Measurements from ENCODE around the gene SPAM1.

SPAM1 gene

DNA sequence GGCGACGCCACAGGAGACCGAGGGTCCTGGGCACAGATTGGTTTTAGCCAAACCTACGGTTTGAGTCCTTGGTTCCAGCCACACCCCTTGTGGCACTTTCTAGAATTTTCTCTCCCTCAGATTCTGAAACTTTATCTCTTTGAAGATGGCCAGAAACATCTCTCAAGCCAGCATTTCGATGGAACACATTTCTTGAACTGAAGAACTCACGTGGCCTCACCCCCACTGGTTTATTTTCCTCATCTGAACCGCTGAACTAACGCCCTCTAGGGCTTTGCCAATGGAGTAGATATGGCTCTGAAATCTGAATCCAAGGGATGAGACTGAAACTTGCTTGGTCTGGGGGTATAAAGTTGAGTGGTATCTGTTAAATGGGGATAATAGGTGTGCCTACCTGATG lies 6.7 kb upstream of the SPAM1 start:
- Histone ChIP-seq H3K4me3 (ENCODE audit: low read depth in 1 of 2, low read length in 1 of 2) (no peak overlapping the region), H3K27me3 (no peaks in the 10 kb centered on the region), H3K27ac (no peak overlapping the region), H3K36me3 (no peaks in the 10 kb centered on the region), H3K4me1 (ENCODE audit: control insufficient read depth in 1 of 2, insufficient read depth in 1 of 2, low read depth in 1 of 2, low read length in 1 of 2) (no peaks in the 10 kb centered on the region), H3K9me3 (no peaks in the 10 kb centered on the region)
- TF ChIP-seq, protein P1, sequence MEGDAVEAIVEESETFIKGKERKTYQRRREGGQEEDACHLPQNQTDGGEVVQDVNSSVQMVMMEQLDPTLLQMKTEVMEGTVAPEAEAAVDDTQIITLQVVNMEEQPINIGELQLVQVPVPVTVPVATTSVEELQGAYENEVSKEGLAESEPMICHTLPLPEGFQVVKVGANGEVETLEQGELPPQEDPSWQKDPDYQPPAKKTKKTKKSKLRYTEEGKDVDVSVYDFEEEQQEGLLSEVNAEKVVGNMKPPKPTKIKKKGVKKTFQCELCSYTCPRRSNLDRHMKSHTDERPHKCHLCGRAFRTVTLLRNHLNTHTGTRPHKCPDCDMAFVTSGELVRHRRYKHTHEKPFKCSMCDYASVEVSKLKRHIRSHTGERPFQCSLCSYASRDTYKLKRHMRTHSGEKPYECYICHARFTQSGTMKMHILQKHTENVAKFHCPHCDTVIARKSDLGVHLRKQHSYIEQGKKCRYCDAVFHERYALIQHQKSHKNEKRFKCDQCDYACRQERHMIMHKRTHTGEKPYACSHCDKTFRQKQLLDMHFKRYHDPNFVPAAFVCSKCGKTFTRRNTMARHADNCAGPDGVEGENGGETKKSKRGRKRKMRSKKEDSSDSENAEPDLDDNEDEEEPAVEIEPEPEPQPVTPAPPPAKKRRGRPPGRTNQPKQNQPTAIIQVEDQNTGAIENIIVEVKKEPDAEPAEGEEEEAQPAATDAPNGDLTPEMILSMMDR (IDR thresholded peaks at IDR 0.05), result no peak

DNA sequence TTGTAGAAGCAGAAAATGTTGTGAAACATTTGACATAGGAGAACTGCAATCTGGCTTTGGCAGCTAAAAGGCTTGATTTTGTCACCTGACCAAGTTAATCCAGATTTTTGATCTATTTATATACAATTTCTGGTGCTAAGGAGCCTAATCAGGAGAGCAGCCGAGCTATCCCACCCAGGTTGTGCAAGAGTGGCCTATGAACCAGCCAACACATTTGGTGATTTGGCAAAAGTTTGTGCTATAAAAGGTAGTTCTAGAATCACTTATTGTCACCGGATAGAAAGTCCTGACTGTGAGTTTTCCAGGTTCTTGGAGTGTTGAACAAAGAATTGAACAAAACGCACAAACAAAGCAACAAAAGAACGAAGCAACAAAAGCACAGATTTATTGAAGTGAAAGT lies 1.4 kb upstream of the SPAM1 start:
- no peaks in the 10 kb centered on the region for H3K4me1 ChIP-seq (ENCODE audit: control insufficient read depth in 1 of 2, insufficient read depth in 1 of 2, low read depth in 1 of 2, low read length in 1 of 2)
- H3K4me3 ChIP-seq (ENCODE audit: low read depth in 1 of 2, low read length in 1 of 2), result no peak overlapping the region
- H3K9me3 ChIP-seq, result no peaks in the 10 kb centered on the region
- no peaks in the 10 kb centered on the region for H3K27me3 ChIP-seq
- TF ChIP-seq, protein P1 (IDR thresholded peaks at IDR 0.05), result no peak
- H3K36me3 ChIP-seq, result no peaks in the 10 kb centered on the region
- H3K27ac ChIP-seq, result no peak overlapping the region

DNA sequence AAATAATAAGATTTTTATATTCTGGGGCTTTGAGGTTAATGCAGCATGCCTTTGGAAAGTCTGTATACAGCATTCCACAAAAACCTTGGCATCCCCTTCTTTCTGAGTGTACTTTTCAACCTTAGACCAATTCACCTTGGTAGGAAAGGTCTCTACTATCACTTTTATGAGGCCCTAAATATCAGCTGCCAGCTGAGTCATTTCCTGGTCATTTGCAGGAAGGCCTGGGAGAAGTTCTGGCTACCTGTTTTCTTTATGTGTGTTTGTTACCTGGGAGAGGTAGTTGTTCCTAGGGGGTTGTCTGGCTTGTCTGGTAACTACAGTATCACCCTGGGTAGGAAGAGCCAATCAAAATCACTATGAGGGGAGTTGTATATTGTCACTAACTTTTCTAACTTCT lies 4.1 kb downstream of the SPAM1 start:
- Histone ChIP-seq H3K9me3 (no peaks in the 10 kb centered on the region), H3K36me3 (no peaks in the 10 kb centered on the region), H3K27ac (no peak overlapping the region), H3K4me1 (ENCODE audit: control insufficient read depth in 1 of 2, insufficient read depth in 1 of 2, low read depth in 1 of 2, low read length in 1 of 2) (no peaks in the 10 kb centered on the region), H3K27me3 (no peaks in the 10 kb centered on the region), H3K4me3 (ENCODE audit: low read depth in 1 of 2, low read length in 1 of 2) (no peak overlapping the region)
- TF ChIP-seq, protein P1 (IDR thresholded peaks at IDR 0.05), result no peak

DNA sequence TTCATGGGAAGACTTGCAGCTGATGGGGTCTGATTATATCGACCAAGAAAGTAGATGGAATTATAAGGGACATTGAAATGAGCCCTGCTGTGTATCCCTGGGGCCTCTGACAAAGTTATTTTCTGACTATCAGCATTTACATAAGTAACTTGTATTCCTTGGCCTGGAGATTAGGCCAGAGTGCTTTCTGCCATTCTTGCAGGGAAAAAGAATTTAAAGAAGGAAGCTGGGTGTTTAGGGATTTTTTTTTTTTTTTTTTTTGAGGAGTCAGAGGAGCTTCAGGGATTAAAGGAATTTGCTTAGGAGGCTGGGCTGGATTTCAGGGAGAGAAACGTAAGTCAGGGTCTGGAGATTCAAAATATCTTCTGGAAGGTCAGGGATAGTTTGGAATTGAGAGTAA lies 4.6 kb downstream of the SPAM1 start:
- H3K4me3 ChIP-seq (ENCODE audit: low read depth in 1 of 2, low read length in 1 of 2), result no peak overlapping the region
- H3K27me3 ChIP-seq, result no peaks in the 10 kb centered on the region
- H3K27ac ChIP-seq, result no peak overlapping the region
- H3K36me3 ChIP-seq, result no peaks in the 10 kb centered on the region
- TF ChIP-seq, protein P1 (IDR thresholded peaks at IDR 0.05), result no peak
- H3K4me1 ChIP-seq (ENCODE audit: control insufficient read depth in 1 of 2, insufficient read depth in 1 of 2, low read depth in 1 of 2, low read length in 1 of 2), result no peaks in the 10 kb centered on the region
- H3K9me3 ChIP-seq, result no peaks in the 10 kb centered on the region

DNA sequence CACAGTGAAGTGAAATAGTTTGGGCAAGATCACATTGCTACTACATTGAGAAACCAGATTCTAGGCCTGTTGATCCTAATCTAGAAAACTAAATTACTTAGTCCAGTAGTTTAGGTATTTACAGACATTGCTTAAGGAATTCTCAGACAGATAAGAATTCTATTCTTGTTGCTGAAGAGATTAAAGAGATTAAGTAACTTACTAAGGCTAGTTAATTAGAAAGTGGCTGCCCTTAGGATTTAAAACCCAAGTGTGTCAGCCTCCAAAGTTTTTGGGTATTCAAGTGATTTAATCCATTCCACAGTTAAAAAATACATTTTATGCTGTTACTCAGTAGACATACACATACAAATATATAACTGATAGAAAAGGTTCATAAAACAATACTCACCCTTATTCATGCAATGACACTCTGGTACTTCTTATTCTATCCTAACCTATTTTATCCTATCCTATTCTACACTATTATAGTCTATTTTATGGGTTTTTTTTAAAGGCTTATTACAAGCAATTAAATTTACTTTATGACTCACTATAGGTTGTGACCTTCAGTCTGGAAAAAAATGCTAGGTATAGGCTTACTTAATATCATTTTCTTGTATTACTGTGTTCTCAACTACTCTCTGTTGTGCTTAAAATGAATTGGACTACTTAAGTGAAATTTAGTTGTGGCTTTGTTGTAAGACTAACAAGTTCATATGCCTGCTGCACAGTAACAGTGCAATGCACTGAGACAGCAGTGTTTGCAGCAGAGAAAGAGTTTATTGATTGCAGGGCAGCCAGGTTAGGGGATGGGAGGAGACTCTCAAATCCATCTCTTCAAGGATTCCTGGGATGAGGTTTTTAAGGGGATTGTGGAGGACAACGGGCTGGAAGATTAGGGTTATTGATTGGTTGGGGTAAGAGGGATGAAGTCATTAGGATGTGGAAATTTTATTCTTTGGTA lies 10.7 kb downstream of the SPAM1 start:
- no peak overlapping the region for H3K4me3 ChIP-seq (ENCODE audit: low read depth in 1 of 2, low read length in 1 of 2)
- H3K9me3 ChIP-seq, result no peaks in the 10 kb centered on the region
- H3K27me3 ChIP-seq, result no peaks in the 10 kb centered on the region
- no peaks in the 10 kb centered on the region for H3K4me1 ChIP-seq (ENCODE audit: control insufficient read depth in 1 of 2, insufficient read depth in 1 of 2, low read depth in 1 of 2, low read length in 1 of 2)
- no peaks in the 10 kb centered on the region for H3K36me3 ChIP-seq
- TF ChIP-seq, protein P1 (IDR thresholded peaks at IDR 0.05), result no peak
- H3K27ac ChIP-seq, result no peak overlapping the region

All from neutrophil (primary cell).